SU-DHL-6 (cell line): ENCODE data around the gene LRPAP1.
"Not testable (repeated sequence)": the region's sequence is repeated elsewhere in the genome, so short reads cannot be mapped to it uniquely, and the experiment has no call there.

Experiments used
- CTCF ChIP-seq: fragments of 200-600 bp; sonication (generic); IDR thresholded peaks from one replicate; pipeline ENCODE4 v1.5.1; 2017; ENCODE audit warnings: antibody characterized with exemption, mild to moderate bottlenecking, low read length, moderate library complexity; ENCODE audit not compliant: insufficient read depth, poor library complexity, severe bottlenecking
- EZH2phosphoT487 ChIP-seq: fragments of 200-600 bp; sonication (generic), shearing (Covaris generic); conservative IDR thresholded peaks from 2 replicates; pipeline ENCODE4 v1.6.1; 2018; ENCODE audit warnings: mild to moderate bottlenecking, antibody characterized with exemption, low read length, moderate library complexity, mixed read lengths

- TF ChIP-seq CTCF, EZH2phosphoT487: not testable (repeated sequence)
These were observed 16.9 kb upstream of the LRPAP1 start for GRCh38 chr4:3548991-3549693.
